ENCODE measurements around the gene ANK3.

DNA sequence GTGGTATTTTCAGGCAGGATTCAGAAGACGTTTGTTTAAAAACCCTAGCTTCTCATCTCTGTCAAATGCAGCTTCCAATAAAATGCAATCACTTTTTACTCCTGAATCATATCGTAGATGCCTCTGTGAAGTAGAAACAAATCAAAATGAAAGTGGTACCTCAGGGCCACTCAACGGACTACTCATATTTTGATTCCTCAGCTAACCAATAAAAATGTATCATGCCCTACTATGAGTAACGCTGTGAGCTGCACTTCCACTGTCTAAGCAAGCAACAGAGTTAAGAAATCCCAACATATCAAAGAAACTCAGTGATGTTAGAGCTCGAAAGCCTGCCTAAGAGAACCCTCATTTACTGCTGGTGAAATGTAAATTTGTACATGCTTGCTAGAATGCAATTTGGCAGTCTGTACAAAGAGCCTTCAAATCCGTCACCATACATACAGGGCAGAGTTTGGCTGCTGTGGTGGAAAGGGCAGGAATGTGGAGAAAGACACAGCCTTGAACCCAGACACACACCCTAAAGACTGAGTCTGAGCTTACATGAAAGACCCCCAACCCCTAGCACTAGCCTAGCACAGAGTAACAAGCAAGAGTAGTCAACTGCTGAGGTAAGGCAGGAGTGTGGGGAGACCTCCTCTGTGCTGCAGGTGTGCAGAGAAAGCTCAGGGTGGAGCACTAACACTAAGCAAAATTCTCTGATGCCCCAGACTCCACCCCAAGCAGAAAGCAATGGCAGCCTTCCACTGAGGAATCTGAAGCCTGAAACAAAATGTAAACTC lies 151.5 kb downstream of the ANK3 start:
- TF ChIP-seq EZH2phosphoT487 (IDR thresholded peaks at IDR 0.05; ENCODE audit: low read depth, severe bottlenecking, unreplicated experiment) = no peak
- no peak for TF ChIP-seq EZH2 (IDR thresholded peaks at IDR 0.05; ENCODE audit: borderline replicate concordance)
